ENCODE results near the gene MBD5.

- TF ChIP-seq POLR2A (IDR thresholded peaks at IDR 0.05), result no peak
- TF ChIP-seq CTCF (IDR thresholded peaks at IDR 0.05), result no peak
- no peak for TF ChIP-seq POLR2AphosphoS5 (IDR thresholded peaks at IDR 0.05)
- TF ChIP-seq EP300 (IDR thresholded peaks at IDR 0.05), result no peak
Observed at GRCh38 chr2:148238561-148238960, 217.7 kb downstream of the MBD5 start.
